Measurements from ENCODE around the gene ADGRB2. TPM values are rescaled to one million over a fixed set of nuclear protein-coding genes. Genes with fewer than 3 reads are reported as not detected.
"Not testable (repeated sequence)": the region's sequence is repeated elsewhere in the genome, so short reads cannot be mapped to it uniquely, and the experiment has no call there.

The ADGRB2 gene
- total RNA-seq, 2 experiments from 2014 or later: 0.39 to 0.71 TPM

- POLR2A ChIA-PET: no interaction called here
- H3K27ac Mint-ChIP-seq: no peak overlapping the region
- Histone ChIP-seq H3K9me3 (ENCODE audit: control insufficient read depth in 1 of 2, insufficient read depth in 1 of 2, low read length in 2 of 2) (peaks cover 0 to 12% of the 10 kb centered on the region in 2 experiments), H3K4me1 (ENCODE audit: insufficient read depth, low read length) (peaks cover 21% of the 10 kb centered on the region), H3K36me3 (ENCODE audit: insufficient read depth, low read length) (no peaks in the 10 kb centered on the region), H3K4me3 (ENCODE audit: low read length) (no peak overlapping the region), H3K27ac (ENCODE audit: low read depth in 1 of 2, low read length in 2 of 2) (no peak overlapping the region), H3K27me3 (ENCODE audit: control insufficient read depth in 1 of 2, insufficient read depth in 2 of 2, low read length in 2 of 2) (peaks cover 26 to 30% of the 10 kb centered on the region in 2 experiments)
- peaks cover 26% of the 10 kb centered on the region for H3K4me1 Mint-ChIP-seq (ENCODE audit: low read depth)
- no peak for ATAC-seq (ENCODE audit: poor library complexity)
- CTCF ChIA-PET: no interaction called here
- peaks cover 71% of the 10 kb centered on the region for H3K27me3 Mint-ChIP-seq
- H3K4me3 Mint-ChIP-seq: no peak overlapping the region
- intact Hi-C loops (cut with DNase I, micrococcal nuclease): no loop called here
- no peak for DNase-seq
- H3K36me3 Mint-ChIP-seq (ENCODE audit: low read depth): no peaks in the 10 kb centered on the region
- no peaks in the 10 kb centered on the region for H3K9me3 Mint-ChIP-seq
- no peak for TF ChIP-seq CTCF (IDR thresholded peaks at IDR 0.05)
Measured at GRCh38 chr1:31712068-31712467, 52.1 kb downstream of the ADGRB2 start.

GRCh38 chr1:31708324-31708723 is 55.8 kb downstream of the ADGRB2 start:
- ATAC-seq (ENCODE audit: poor library complexity): no peak
- H3K27me3 Mint-ChIP-seq: peaks cover 63% of the 10 kb centered on the region
- H3K36me3 Mint-ChIP-seq (ENCODE audit: low read depth): no peaks in the 10 kb centered on the region
- Histone ChIP-seq H3K4me3 (ENCODE audit: low read length) (no peak overlapping the region), H3K9me3 (ENCODE audit: control insufficient read depth in 1 of 2, insufficient read depth in 1 of 2, low read length in 2 of 2) (no peaks in the 10 kb centered on the region), H3K36me3 (ENCODE audit: insufficient read depth, low read length) (no peaks in the 10 kb centered on the region), H3K4me1 (ENCODE audit: insufficient read depth, low read length) (peaks cover 21% of the 10 kb centered on the region), H3K27ac (ENCODE audit: low read depth in 1 of 2, low read length in 2 of 2) (no peak overlapping the region), H3K27me3 (ENCODE audit: control insufficient read depth in 1 of 2, insufficient read depth in 2 of 2, low read length in 2 of 2) (peaks cover 20 to 23% of the 10 kb centered on the region in 2 experiments)
- H3K4me3 Mint-ChIP-seq: no peak overlapping the region
- TF ChIP-seq CTCF (IDR thresholded peaks at IDR 0.05): no peak
- POLR2A ChIA-PET: no interaction called here
- no peaks in the 10 kb centered on the region for H3K9me3 Mint-ChIP-seq
- H3K4me1 Mint-ChIP-seq (ENCODE audit: low read depth): peaks cover 24% of the 10 kb centered on the region
- intact Hi-C loops (cut with DNase I, micrococcal nuclease): no loop called here
- CTCF ChIA-PET: no interaction called here
- no peak for DNase-seq
- H3K27ac Mint-ChIP-seq: no peak overlapping the region

GRCh38 chr1:31707711-31708110 is 56.4 kb downstream of the ADGRB2 start:
- ATAC-seq (ENCODE audit: poor library complexity) (no peak), DNase-seq (no peak)
- H3K27ac Mint-ChIP-seq: no peak overlapping the region
- peaks cover 21% of the 10 kb centered on the region for H3K4me1 ChIP-seq (ENCODE audit: insufficient read depth, low read length)
- CTCF ChIA-PET: no interaction called here
- TF ChIP-seq CTCF (IDR thresholded peaks at IDR 0.05): no peak
- no peaks in the 10 kb centered on the region for H3K9me3 ChIP-seq (ENCODE audit: control insufficient read depth in 1 of 2, insufficient read depth in 1 of 2, low read length in 2 of 2)
- no peak overlapping the region for H3K4me3 Mint-ChIP-seq
- intact Hi-C loops (cut with DNase I, micrococcal nuclease): no loop called here
- H3K4me3 ChIP-seq (ENCODE audit: low read length): no peak overlapping the region
- H3K27me3 Mint-ChIP-seq: peaks cover 63% of the 10 kb centered on the region
- peaks cover 24% of the 10 kb centered on the region for H3K4me1 Mint-ChIP-seq (ENCODE audit: low read depth)
- H3K36me3 ChIP-seq (ENCODE audit: insufficient read depth, low read length): no peaks in the 10 kb centered on the region
- no peaks in the 10 kb centered on the region for H3K36me3 Mint-ChIP-seq (ENCODE audit: low read depth)
- POLR2A ChIA-PET: no interaction called here
- H3K27ac ChIP-seq (ENCODE audit: low read depth in 1 of 2, low read length in 2 of 2): no peak overlapping the region
- peaks cover 23 to 28% of the 10 kb centered on the region in 2 experiments for H3K27me3 ChIP-seq (ENCODE audit: control insufficient read depth in 1 of 2, insufficient read depth in 2 of 2, low read length in 2 of 2)
- no peaks in the 10 kb centered on the region for H3K9me3 Mint-ChIP-seq

GRCh38 chr1:31707059-31707600 is 57.0 kb downstream of the ADGRB2 start:
- H3K27ac Mint-ChIP-seq; H3K36me3 ChIP-seq (ENCODE audit: insufficient read depth, low read length); DNase-seq; H3K27ac ChIP-seq (ENCODE audit: low read depth in 1 of 2, low read length in 2 of 2); CTCF ChIA-PET; H3K9me3 Mint-ChIP-seq; H3K36me3 Mint-ChIP-seq (ENCODE audit: low read depth); H3K4me3 ChIP-seq (ENCODE audit: low read length); intact Hi-C loops (cut with DNase I, micrococcal nuclease); H3K9me3 ChIP-seq (ENCODE audit: control insufficient read depth in 1 of 2, insufficient read depth in 1 of 2, low read length in 2 of 2); ATAC-seq (ENCODE audit: poor library complexity); POLR2A ChIA-PET; H3K4me3 Mint-ChIP-seq: not testable (repeated sequence)
- H3K4me1 Mint-ChIP-seq (ENCODE audit: low read depth): peaks cover 24% of the 10 kb centered on the region
- peaks cover 23 to 28% of the 10 kb centered on the region in 2 experiments for H3K27me3 ChIP-seq (ENCODE audit: control insufficient read depth in 1 of 2, insufficient read depth in 2 of 2, low read length in 2 of 2)
- H3K27me3 Mint-ChIP-seq: peaks cover 63% of the 10 kb centered on the region
- H3K4me1 ChIP-seq (ENCODE audit: insufficient read depth, low read length): peaks cover 21% of the 10 kb centered on the region

All from CD4-positive, alpha-beta T cell (primary cell).